DMS114 treated with DMSO at 0.1 percent for 48 hours (cell line): ENCODE data around the gene STAT3.
"Not testable (repeated sequence)": the region's sequence is repeated elsewhere in the genome, so short reads cannot be mapped to it uniquely, and the experiment has no call there.

ENCODE experiments used
- DNase-seq: peaks from one replicate; lab custom pipeline; 2025; ENCODE audit not compliant: unreplicated experiment; lab: John Stamatoyannopoulos, UW

Gene STAT3

DNA sequence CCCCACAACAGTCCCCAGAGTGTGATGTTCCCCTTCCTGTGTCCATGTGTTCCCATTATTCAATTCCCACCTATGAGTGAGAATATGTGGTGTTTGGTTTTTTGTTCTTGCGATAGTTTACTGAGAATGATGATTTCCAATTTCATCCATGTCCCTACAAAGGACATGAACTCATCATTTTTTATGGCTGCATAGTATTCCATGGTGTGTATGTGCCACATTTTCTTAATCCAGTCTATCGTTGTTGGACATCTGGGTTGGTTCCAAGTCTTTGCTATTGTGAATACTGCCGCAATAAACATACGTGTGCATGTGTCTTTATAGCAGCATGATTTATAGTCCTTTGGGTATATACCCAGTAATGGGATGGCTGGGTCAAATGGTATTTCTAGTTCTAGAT, 123.9 kb downstream of the STAT3 start:
- not testable (repeated sequence) for DNase-seq
